NCI-H146 treated with DMSO at 0.1 percent for 48 hours (cell line): ENCODE data around the gene TRPC6.

Experiments
- DNase-seq: peaks from one replicate; lab custom pipeline; 2025; ENCODE audit not compliant: unreplicated experiment; lab: John Stamatoyannopoulos, UW

Gene TRPC6

GRCh38 chr11:101583251-101584128 is at the start of gene TRPC6:
TSS of gene TRPC6 (minus strand) at chr11:101584007. CDS start at chr11:101583503, 504 bp downstream.
- DNase-seq = no peak

GRCh38 chr11:101620026-101620425 is 36.2 kb upstream of the TRPC6 start:
- DNase-seq = no peak

GRCh38 chr11:101618709-101619108 is 34.9 kb upstream of the TRPC6 start:
- no peak for DNase-seq

GRCh38 chr11:101617735-101618332 is 34.0 kb upstream of the TRPC6 start:
- no peak for DNase-seq

GRCh38 chr11:101612481-101612880 is 28.7 kb upstream of the TRPC6 start:
- no peak for DNase-seq

- DNase-seq = no peak
Measured at GRCh38 chr11:101600924-101601323, 17.1 kb upstream of the TRPC6 start.

GRCh38 chr11:101586965-101587364 is 3.2 kb upstream of the TRPC6 start:
- DNase-seq = no peak

- DNase-seq = no peak
Measured at GRCh38 chr11:101584655-101585054, 848 bp upstream of the TRPC6 start.

GRCh38 chr11:101584129-101584515 is 315 bp upstream of the TRPC6 start:
- DNase-seq = no peak

GRCh38 chr11:101582989-101583250 is 887 bp downstream of the TRPC6 start:
- DNase-seq = no peak

- no peak for DNase-seq
Measured at GRCh38 chr11:101582236-101582988, 1.4 kb downstream of the TRPC6 start.

- no peak for DNase-seq
Measured at GRCh38 chr11:101577461-101577860, 6.3 kb downstream of the TRPC6 start.

- no peak for DNase-seq
Measured at GRCh38 chr11:101576456-101576855, 7.4 kb downstream of the TRPC6 start.

- DNase-seq = no peak
Measured at GRCh38 chr11:101574886-101575285, 8.9 kb downstream of the TRPC6 start.

GRCh38 chr11:101567071-101567470 is 16.7 kb downstream of the TRPC6 start:
- no peak for DNase-seq

GRCh38 chr11:101566626-101567025 is 17.2 kb downstream of the TRPC6 start:
- no peak for DNase-seq

- no peak for DNase-seq
Measured at GRCh38 chr11:101563166-101563565, 20.6 kb downstream of the TRPC6 start.

GRCh38 chr11:101555366-101555765 is 28.4 kb downstream of the TRPC6 start:
- no peak for DNase-seq

GRCh38 chr11:101553891-101554292 is 29.9 kb downstream of the TRPC6 start:
- no peak for DNase-seq

GRCh38 chr11:101552888-101553287 is 30.9 kb downstream of the TRPC6 start:
- no peak for DNase-seq

- no peak for DNase-seq
Measured at GRCh38 chr11:101528541-101528940, 55.3 kb downstream of the TRPC6 start.

GRCh38 chr11:101523634-101524260 is 60.1 kb downstream of the TRPC6 start:
- no peak for DNase-seq
